ENCODE data around the gene MPV17L.
"Not testable (repeated sequence)": the region's sequence is repeated elsewhere in the genome, so short reads cannot be mapped to it uniquely, and the experiment has no call there.

MPV17L gene

DNA sequence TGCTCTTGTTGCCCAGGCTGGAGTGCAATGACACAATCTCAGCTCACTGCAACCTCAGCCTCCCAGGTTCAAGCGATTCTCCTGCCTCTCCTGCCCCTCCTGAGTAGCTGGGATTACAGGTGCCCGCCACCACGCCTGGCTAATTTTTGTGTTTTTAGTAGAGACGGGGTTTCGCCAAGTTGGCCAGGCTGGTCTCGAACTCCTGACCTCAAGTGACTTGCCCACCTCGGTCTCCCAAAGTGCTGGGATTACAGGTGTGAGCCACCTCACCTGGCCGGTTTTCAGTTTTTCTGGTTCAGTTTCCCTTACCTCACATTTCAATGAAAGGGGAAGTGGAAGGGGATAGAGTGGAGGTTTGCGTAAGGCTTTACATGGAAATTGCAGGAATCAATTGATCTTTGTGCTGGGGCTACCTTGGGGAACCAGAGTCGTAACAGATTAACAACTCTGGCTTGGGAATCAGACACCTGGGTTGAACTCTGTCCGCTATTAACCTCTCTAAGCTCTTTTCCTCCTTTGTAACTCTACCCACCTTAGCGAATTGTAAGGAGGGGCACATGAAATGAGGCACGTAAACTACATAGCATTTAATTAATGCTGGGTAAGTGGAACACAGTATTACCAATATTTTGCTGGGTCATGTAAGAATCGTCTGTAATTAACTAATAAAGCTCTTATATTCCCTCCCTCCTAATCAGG lies 3.2 kb downstream of the MPV17L start:
- Mint-ChIP-seq H3K9me3 (no peaks in the 10 kb centered on the region), H3K36me3 (no peaks in the 10 kb centered on the region), H3K27me3 (peaks cover 16 to 27% of the 10 kb centered on the region in 2 donors), H3K4me3 (no peak overlapping the region), H3K4me1 (peaks cover 3 to 4% of the 10 kb centered on the region in 2 donors), H3K27ac (no peak overlapping the region)
- no peak for ATAC-seq (replicated peaks)
- no peak for DNase-seq

DNA sequence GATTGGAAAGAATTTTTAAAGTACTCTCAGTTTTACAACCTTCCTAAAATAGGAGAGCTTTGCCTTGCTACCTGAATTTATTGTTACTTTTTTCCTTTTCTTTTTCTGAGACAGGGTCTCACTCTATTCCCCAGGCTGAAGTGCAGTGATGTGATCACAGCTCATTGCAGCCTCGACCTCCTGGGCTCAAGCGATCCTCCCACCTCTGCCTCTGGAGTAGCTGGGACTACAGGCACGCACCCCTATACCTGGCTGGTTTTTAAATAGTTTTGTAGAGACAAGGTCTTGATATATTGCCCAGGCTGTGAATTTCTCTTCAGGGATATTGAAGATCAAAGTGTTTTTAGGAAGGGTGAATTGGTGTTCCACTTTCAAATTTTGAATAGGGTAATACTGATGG lies 3.8 kb downstream of the MPV17L start:
- H3K9me3 Mint-ChIP-seq = no peaks in the 10 kb centered on the region
- no peak for ATAC-seq (replicated peaks)
- peaks cover 16 to 27% of the 10 kb centered on the region in 2 donors for H3K27me3 Mint-ChIP-seq
- no peak for DNase-seq
- H3K27ac Mint-ChIP-seq = no peak overlapping the region
- H3K4me1 Mint-ChIP-seq = peaks cover 6 to 9% of the 10 kb centered on the region in 2 donors
- no peak overlapping the region for H3K4me3 Mint-ChIP-seq
- no peaks in the 10 kb centered on the region for H3K36me3 Mint-ChIP-seq

DNA sequence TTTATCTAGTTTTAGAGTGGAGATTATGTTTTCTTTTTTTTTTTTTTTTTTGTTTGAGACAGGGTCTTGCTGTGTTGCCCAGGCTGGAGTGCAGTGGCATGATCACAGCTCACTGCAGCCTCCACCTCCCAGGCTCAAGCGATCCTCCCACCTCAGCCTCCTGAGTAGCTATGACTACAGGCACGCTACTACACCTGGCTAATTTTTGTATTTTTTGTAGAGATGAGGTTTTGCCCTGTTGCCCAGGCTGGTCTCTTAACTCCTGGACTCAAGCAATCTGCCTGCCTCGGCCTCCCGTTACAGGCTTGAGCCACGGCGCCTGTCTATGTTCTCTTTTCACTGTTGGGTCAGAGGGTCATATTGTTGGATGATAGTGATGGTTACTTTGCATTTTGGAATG lies 4.8 kb downstream of the MPV17L start:
- not testable (repeated sequence) for H3K4me3 Mint-ChIP-seq; H3K27ac Mint-ChIP-seq; ATAC-seq (replicated peaks); H3K36me3 Mint-ChIP-seq; DNase-seq; H3K9me3 Mint-ChIP-seq
- Mint-ChIP-seq H3K4me1 (peaks cover 9 to 10% of the 10 kb centered on the region in 2 donors), H3K27me3 (peaks cover 10 to 19% of the 10 kb centered on the region in 2 donors)

DNA sequence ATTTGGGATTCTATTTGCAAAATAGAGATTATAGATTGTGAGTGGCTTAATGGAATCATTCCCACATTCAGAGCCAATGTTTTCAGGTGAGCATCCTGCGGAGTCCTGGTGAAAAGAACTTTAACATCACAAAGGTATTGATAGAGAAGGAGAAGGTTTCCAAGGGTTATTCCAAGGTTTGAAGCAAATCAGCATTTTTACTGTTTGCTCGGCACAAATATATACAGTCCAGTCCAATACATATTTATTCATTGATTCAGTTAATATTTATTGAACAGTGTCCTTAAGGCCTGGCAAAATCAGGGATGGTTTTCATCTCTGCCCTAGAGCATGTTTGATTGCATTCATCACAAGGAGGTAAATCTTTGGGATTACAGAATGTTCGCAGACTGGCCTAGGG lies 6.4 kb downstream of the MPV17L start:
- H3K27ac Mint-ChIP-seq = no peak overlapping the region
- H3K9me3 Mint-ChIP-seq = no peaks in the 10 kb centered on the region
- ATAC-seq (replicated peaks) (no peak), DNase-seq (no peak)
- peaks cover 0 to 3% of the 10 kb centered on the region in 2 donors for H3K27me3 Mint-ChIP-seq
- no peak overlapping the region for H3K4me3 Mint-ChIP-seq
- H3K4me1 Mint-ChIP-seq = peaks cover 9 to 10% of the 10 kb centered on the region in 2 donors
- no peaks in the 10 kb centered on the region for H3K36me3 Mint-ChIP-seq

DNA sequence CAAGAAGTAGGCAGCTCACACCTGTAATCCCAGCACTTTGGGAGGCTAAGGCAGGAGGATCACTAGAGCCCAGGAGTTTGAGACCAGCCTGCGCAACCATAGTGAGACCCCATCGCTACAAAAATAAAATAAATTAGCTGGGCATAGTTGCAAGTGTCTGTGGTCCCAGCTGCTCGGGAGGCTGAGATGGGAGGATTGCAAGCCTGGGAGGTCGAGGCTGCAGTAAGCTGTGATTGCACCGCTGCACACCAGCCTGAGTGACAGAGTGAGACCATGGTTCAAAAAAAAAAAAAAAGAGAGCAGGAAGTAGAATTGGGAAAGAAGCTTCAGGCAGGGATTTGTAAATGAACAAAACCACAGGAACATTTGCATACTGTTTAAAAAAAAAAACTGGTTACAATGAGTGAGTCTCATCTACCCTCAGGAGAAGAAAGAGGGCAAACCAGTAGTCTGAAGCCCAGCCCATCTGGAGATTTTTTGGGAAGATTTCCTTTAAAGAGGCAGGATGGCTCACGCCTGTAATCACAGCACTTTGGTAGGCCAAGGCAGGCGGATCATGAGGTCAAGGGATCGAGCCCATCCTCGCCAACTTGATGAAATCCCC lies 7.9 kb downstream of the MPV17L start:
- no peak overlapping the region for H3K4me3 Mint-ChIP-seq
- peaks cover 9 to 10% of the 10 kb centered on the region in 2 donors for H3K4me1 Mint-ChIP-seq
- no peaks in the 10 kb centered on the region for H3K36me3 Mint-ChIP-seq
- H3K27ac Mint-ChIP-seq = peak overlapping the region; percentile 60
- DNase-seq = no peak
- no peaks in the 10 kb centered on the region for H3K27me3 Mint-ChIP-seq
- no peak for ATAC-seq (replicated peaks)
- H3K9me3 Mint-ChIP-seq = no peaks in the 10 kb centered on the region

DNA sequence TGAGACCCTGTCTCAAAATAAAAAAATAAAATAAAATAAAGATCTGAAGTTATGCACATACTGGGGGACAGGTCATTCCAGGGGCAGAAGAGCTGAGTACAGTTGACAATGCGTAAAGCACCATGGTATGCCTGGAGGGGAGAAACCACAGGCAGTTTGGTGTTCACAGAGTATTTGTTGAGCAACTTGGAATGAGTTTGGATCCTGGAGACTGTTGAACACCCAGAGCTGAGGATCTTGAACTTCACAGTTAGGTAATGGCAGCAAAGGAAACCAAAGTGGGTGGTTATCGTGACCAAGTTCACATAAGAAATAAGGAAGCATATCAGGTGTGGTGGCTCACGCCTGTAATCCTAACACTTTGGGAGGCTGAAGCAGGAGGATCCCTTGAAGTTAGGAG lies 8.5 kb downstream of the MPV17L start:
- H3K4me3 Mint-ChIP-seq; H3K27me3 Mint-ChIP-seq; H3K9me3 Mint-ChIP-seq; H3K36me3 Mint-ChIP-seq; DNase-seq; H3K27ac Mint-ChIP-seq; ATAC-seq (replicated peaks): not testable (repeated sequence)
- peaks cover 9 to 10% of the 10 kb centered on the region in 2 donors for H3K4me1 Mint-ChIP-seq

DNA sequence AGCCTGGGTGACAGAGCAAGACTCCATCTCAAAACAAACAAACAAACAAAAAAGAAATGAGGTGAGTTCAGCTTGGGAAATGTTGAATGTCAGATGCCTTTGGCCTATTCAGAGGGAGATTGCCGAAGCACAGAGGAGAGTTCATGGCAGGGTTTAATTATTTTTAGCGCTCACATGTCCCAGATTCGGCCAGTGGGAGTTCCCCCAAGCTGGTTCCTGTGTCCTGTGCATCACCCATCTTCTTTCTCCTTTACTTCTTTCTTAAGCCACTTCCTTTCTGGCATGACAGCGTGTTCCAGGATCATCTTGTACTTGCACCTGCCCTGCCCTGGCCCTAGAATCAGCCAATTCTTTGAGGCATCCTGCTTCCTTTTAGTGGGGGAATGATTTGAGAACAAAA lies 9.2 kb downstream of the MPV17L start:
- Mint-ChIP-seq H3K9me3 (no peaks in the 10 kb centered on the region), H3K36me3 (no peaks in the 10 kb centered on the region), H3K4me3 (no peak overlapping the region), H3K4me1 (peaks cover 9 to 10% of the 10 kb centered on the region in 2 donors), H3K27ac (no peak overlapping the region), H3K27me3 (no peaks in the 10 kb centered on the region)
- DNase-seq (no peak), ATAC-seq (replicated peaks) (no peak)

DNA sequence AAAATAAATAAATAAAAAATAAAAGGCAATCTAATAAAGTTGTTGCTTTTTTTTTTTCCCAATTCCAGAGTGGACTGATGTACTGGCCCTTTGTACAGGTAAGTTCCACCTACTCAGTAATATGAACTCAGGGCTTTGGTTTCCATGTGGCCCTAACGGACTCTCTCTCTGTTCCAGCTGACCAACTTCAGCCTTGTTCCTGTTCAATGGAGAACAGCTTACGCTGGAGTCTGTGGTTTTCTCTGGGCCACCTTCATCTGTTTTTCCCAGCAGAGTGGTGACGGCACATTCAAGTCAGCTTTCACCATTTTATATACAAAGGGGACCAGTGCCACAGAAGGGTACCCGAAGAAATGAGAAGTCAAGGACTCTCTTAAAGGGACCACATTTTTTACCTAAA lies 12.2 kb downstream of the MPV17L start:
- not testable (repeated sequence) for H3K36me3 Mint-ChIP-seq; ATAC-seq (replicated peaks); H3K9me3 Mint-ChIP-seq; DNase-seq; H3K27me3 Mint-ChIP-seq; H3K27ac Mint-ChIP-seq; H3K4me3 Mint-ChIP-seq
- peaks cover 9 to 10% of the 10 kb centered on the region in 2 donors for H3K4me1 Mint-ChIP-seq

DNA sequence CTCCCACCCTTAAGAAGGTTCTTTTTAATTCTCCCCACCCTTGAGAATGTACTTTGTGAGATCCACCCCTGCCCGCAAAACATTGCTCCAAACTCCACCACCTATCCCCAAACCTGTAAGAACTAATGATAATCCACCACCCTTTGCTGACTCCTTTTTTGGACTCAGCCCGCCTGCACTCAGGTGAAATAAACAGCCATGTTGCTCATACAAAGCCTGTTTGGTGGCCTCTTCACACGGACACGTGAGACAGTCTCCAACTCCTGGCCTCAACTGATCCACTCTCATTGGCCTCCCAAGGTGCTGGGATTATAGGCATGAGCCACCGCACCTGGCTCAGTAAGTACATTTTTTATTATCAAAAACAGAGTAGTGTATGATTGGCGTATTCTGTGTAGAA lies 13.9 kb downstream of the MPV17L start:
- ATAC-seq (replicated peaks); H3K27me3 Mint-ChIP-seq: not testable (repeated sequence)

DNA sequence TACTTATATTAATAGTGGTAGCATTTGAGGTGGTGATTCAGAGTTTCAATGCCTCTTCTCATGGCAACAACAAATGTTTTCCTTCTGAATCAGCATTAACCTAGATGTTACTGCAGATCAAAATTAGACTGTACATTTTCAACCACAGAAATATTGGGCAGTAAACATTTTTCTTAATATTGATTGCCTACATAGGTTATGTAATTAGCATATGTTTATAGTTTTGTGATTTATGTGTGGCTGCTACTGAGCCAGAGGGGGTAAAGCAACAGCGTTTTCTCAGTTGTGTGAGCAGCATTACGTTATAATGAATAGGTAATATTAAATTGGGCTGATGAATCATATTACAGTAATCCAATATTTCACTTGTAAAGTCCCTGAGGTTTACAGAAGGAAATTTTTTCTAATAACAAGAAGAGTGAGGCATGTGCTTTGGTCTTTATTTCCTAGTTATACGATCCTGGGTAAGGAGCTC lies 20.0 kb downstream of the MPV17L start:
- no peak overlapping the region for H3K4me3 Mint-ChIP-seq
- H3K36me3 Mint-ChIP-seq = no peaks in the 10 kb centered on the region
- no peaks in the 10 kb centered on the region for H3K4me1 Mint-ChIP-seq
- H3K27ac Mint-ChIP-seq = no peak overlapping the region
- H3K27me3 Mint-ChIP-seq = peaks cover 4 to 7% of the 10 kb centered on the region in 2 donors
- no peak for DNase-seq
- ATAC-seq (replicated peaks) = no peak
- H3K9me3 Mint-ChIP-seq = no peaks in the 10 kb centered on the region

More for the DNA sequence above, 13.9 kb downstream of the MPV17L start:
- H3K36me3 Mint-ChIP-seq, H3K4me1 Mint-ChIP-seq, H3K4me3 Mint-ChIP-seq, H3K9me3 Mint-ChIP-seq, H3K27ac Mint-ChIP-seq, DNase-seq: not testable (repeated sequence)

DNA sequence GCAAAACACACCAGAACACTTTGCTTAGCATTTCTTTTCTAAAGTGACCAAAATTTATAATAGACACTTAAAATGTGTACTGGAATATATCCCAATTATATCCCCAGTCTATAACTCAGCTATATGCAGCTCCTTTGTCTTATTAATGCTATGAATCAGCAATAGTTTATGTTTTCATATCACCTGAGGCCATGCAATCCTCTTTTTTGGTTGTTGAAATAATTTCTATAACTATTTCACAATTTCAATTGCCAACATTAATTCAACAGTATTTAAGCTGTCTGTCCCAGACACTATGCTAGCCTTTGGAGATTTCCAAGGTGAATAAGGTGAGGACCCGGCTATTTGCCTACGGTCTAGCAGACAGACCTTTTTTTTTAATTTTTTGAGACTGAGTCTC lies 21.6 kb downstream of the MPV17L start:
- Mint-ChIP-seq H3K4me1 (no peaks in the 10 kb centered on the region), H3K27ac (no peak overlapping the region), H3K9me3 (no peaks in the 10 kb centered on the region), H3K4me3 (no peak overlapping the region), H3K27me3 (peaks cover 7 to 9% of the 10 kb centered on the region in 2 donors), H3K36me3 (no peaks in the 10 kb centered on the region)
- ATAC-seq (replicated peaks) (no peak), DNase-seq (no peak)

DNA sequence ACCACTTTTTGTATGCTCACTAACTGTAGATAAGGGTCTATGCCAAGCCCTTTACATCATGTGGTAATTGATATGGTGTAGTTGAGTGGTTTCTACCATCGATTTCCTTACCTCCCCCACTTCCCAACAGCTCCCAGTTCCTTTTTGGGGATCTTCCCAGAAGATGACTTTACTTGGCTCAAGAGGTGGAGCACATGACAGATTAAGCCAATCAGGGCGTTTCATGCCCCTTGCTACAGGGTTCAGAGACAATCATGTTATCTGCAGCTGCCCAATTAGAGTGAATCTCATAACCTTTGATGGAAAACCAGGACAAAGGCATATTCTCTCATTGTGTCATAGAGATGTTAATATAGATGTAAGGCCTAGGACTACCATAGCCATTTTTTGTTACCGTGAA lies 22.7 kb downstream of the MPV17L start:
- H3K27ac Mint-ChIP-seq = no peak overlapping the region
- peaks cover 7 to 9% of the 10 kb centered on the region in 2 donors for H3K27me3 Mint-ChIP-seq
- H3K4me1 Mint-ChIP-seq = no peaks in the 10 kb centered on the region
- H3K9me3 Mint-ChIP-seq = no peaks in the 10 kb centered on the region
- DNase-seq (no peak), ATAC-seq (replicated peaks) (no peak)
- H3K36me3 Mint-ChIP-seq = no peaks in the 10 kb centered on the region
- H3K4me3 Mint-ChIP-seq = no peak overlapping the region

DNA sequence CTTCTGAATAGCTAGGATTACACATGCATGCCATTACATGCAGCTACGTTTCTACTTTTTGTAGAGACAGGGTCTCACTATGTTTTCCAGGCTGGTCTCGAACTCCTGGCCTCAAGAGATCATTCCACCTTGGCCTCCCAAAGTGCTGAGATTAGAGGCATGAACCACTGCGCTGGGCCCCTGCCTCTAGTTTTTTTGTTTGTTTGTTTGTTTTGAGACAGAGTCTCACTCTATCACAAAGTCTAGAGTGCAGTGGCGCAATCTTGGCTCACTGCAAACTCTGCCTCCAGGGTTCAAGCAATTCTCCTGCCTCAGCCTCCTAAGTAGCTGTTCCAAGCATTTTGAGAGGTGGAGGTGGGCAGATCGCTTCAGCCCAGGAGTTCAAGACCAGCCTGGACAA lies 26.1 kb downstream of the MPV17L start:
- not testable (repeated sequence) for H3K4me3 Mint-ChIP-seq; H3K9me3 Mint-ChIP-seq; H3K36me3 Mint-ChIP-seq; H3K27ac Mint-ChIP-seq; DNase-seq; H3K4me1 Mint-ChIP-seq; ATAC-seq (replicated peaks)
- H3K27me3 Mint-ChIP-seq = peaks cover 12 to 17% of the 10 kb centered on the region in 2 donors

DNA sequence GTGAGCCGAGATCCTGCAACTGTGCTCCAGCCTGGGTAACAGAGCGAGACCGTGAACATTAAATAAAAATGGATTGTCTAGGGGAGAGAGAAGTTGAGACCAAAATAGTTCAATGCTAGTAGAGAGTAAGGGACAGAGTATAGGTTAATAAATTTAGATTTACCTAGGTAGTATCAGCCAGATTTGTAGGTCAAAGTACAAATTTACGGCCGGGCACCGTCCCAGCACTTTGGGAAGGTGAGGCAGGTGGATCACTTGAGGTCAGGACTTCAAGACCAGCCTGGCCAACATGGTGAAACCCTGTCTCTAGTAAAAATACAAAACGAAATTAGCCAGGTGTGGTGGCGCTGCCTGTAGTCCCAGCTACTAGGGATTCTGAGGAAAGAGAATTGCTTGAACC lies 26.7 kb downstream of the MPV17L start:
- Mint-ChIP-seq H3K27me3 (peaks cover 12 to 19% of the 10 kb centered on the region in 2 donors), H3K4me3 (no peak overlapping the region), H3K27ac (no peak overlapping the region), H3K36me3 (no peaks in the 10 kb centered on the region), H3K4me1 (no peaks in the 10 kb centered on the region), H3K9me3 (no peaks in the 10 kb centered on the region)
- DNase-seq = no peak
- no peak for ATAC-seq (replicated peaks)

DNA sequence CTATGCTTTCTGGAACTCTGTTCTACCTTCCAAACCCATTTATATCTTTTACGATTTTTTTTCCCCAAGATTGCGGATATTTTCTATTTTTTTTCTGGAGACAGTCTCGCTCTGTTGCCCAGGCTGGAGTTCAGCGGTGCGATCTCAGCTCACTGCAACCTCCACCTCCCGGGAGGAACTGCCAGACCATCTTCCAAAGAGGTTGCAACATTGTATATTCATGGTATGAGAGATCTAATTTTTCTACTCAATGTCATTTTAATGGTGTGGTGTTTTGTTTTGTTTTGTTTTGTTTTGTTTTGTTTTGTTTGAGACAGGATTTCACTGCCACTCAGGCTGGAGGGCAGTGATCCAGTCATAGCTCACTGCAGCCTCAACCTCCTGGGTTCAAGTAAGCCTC lies 30.3 kb downstream of the MPV17L start:
- no peak for ATAC-seq (replicated peaks)
- Mint-ChIP-seq H3K27ac (no peak overlapping the region), H3K36me3 (no peaks in the 10 kb centered on the region), H3K4me3 (no peak overlapping the region), H3K9me3 (no peaks in the 10 kb centered on the region), H3K27me3 (peaks cover 12 to 19% of the 10 kb centered on the region in 2 donors), H3K4me1 (no peaks in the 10 kb centered on the region)
- DNase-seq = no peak
